GM21423 (cell line): ENCODE measurements around the gene PDE6C.
A peak's percentile ranks its signal among the peaks of the same experiment; 100 is the strongest.

Experiments used
- ATAC-seq: cut with Tn5 transposase; IDR thresholded peaks from one replicate; pipeline ENCODE4 v1.9.1; 2021; ENCODE audit warnings: mild to moderate bottlenecking, moderate library complexity; ENCODE audit not compliant: unreplicated experiment

PDE6C gene

DNA sequence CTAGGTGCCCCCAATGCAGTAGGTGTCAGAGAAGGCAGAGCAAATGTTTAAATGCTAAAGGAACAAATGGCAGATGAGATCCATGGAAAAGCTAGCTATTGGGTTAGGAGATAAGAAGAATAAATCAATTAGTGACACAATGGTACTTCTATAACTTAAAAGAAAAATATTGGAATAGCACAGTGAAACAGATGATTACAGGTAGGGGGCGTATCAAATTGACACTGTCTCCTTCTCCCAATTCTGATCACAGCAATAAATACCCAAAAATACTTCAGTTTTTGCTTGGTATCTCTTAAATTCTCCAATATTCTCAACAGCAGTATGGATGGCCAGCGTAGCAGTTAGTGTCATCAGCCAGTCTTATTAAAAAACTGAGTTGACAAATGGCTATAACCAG, 84.9 kb downstream of the PDE6C start:
- no peak for ATAC-seq

- ATAC-seq, result peak; percentile 15
Measured at GRCh38 chr10:93701866-93702209, 89.5 kb downstream of the PDE6C start.

GRCh38 chr10:93702210-93703001, 90.1 kb downstream of the PDE6C start, which contains the start of gene FRA10AC1:
TSS of gene FRA10AC1 (minus strand) at chr10:93702592. CDS start at chr10:93700106, 2,486 bp downstream.
- ATAC-seq, result peak; percentile 89

GRCh38 chr10:93703066-93703465, 90.7 kb downstream of the PDE6C start:
- ATAC-seq, result peak; percentile 5

DNA sequence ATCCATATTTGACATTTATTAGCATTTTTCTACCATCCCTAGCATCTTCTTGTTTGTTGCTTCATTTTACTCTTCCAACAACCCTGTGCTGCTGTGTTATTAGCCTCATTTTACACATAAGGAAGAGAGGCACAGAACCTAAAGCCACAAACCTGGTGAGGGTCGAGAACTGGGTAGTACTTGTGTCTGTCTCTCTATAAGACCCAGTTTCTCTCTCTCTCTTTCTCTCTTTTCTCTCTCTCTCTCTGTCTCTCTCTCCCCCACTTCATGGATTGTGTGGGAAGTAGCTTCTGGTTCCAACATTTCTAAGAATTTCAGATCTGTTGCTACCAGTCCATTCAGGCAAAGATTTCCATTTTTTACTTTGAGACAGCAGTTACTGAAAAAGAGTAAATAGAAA, 91.5 kb downstream of the PDE6C start:
- ATAC-seq, result no peak

GRCh38 chr10:93704451-93704850, 92.1 kb downstream of the PDE6C start:
- no peak for ATAC-seq

- no peak for ATAC-seq
Measured at GRCh38 chr10:93707623-93708022, 95.3 kb downstream of the PDE6C start.

DNA sequence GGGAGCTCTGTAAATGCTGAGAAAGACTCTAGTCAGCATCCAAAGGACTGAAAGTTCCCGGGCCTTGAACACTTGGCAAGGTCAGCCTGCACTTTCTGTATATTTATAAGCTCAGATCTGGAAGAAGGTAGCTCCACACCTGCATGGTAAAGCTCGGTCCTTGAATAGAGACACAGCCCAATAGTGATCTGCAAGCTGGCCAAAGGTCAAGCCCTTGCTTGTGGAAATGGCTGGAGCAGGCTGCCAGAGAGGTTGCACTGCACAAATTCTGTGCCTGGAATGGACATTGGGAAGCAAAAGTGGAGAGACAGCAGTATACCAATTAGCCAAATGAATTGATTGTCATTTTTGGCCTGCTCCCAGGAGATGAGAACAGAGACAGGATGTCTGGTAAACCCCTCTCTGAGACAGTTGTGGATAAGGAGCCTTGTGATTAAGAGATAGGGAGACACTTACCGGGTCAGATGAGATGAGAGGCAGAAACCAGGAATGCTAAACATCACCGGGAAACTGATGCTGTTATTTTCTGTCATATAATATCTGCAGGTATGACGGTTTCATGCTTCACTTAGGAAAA, 98.1 kb downstream of the PDE6C start:
- ATAC-seq, result no peak

DNA sequence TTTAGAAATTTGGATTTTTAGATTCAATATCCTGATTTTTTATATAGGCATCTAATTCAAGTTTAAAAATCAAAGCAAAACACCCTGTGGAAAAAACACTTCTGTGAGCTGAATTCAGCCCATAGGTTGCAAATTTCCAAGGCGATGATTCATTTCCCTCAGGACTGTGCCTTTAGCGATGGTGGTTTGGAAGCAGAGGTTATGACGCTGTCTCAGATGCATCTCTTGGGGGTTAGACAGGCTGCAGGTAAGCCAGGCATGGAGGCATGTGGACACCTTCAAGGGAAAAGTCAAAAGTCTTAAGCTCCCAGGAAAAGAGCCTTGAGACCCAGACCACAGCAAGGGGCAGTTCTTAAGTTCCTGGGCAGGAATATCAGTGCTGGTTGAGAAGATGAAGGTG, 99.6 kb downstream of the PDE6C start:
- no peak for ATAC-seq

DNA sequence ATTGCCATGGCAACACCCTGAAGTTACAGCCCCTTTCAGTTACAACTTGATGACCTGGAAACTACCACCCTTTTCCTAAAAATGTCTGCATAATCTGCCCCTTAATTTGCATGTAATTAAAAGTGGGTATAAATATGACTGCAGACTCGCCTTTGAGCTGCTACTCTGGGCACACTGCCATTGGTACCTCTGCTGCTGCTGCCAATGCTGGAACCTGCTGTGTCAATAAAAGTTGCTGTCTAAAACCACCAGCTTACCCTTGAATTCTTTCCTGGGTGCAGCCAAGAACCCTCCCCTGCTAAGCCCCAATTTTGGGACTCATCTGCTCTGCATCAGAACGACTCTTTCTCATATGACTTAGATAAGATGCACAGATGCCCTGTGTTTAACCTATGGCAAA, 100.3 kb downstream of the PDE6C start:
- ATAC-seq, result no peak

DNA sequence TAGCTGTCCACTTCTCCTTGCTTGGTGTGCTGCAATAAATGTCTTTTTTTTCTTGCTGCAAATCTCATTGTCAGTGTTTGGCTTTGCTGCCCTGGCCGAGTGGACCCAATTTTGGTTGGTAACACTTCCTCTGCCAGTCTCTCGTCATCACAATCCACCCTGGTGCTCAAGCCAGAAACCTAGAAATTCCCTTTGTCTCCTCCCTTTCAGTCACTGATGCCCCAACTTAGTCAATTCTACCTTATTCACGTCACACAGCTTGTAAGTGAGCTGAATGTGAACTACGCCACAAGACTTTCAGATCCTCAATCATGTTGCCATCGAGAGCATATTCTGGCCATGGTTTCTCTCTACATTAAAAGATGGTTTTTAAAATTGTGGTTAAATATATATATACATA, 103.0 kb downstream of the PDE6C start:
- peak; percentile 91 for ATAC-seq
